HG03196 (cell line): ENCODE data around the gene CSTF1.

Experiments used
- ATAC-seq: cut with Tn5 transposase; IDR thresholded peaks from one replicate; pipeline ENCODE4 v1.9.1; 2021; ENCODE audit not compliant: unreplicated experiment

CSTF1 gene

GRCh38 chr20:56449459-56449858 is 57.0 kb downstream of the CSTF1 start:
- ATAC-seq: no peak

- no peak for ATAC-seq
These were observed 58.8 kb downstream of the CSTF1 start for GRCh38 chr20:56451056-56451765.

GRCh38 chr20:56453352-56453751 is 60.9 kb downstream of the CSTF1 start:
- ATAC-seq: no peak

- ATAC-seq: peak; percentile 63
These were observed 62.3 kb downstream of the CSTF1 start for GRCh38 chr20:56454754-56455153.
